ENCODE measurements around the gene ST14. TPM values are rescaled to one million over a fixed set of nuclear protein-coding genes. Genes with fewer than 3 reads are reported as not detected.

ST14 gene
- total and polyA plus RNA-seq, 3 donors from 2014 or later, result 0.55 to 5.8 (median 2.4) TPM

- no peak overlapping the region for H3K27ac ChIP-seq
- intact Hi-C loops (cut with DNase I; ENCODE audit: low total_unique reads), result loop anchor here (10.0 kb wide), 1 partner anchor 210 kb away; the partner anchor contains the start of gene ADAMTS8
- DNase-seq, result no peak
These were observed 55.4 kb downstream of the ST14 start for GRCh38 chr11:130214861-130215530.

GRCh38 chr11:130215531-130216220 is 56.1 kb downstream of the ST14 start:
- H3K4me3 ChIP-seq, result no peak overlapping the region
- peaks cover 21% of the 10 kb centered on the region for H3K4me1 ChIP-seq
- 45 to 49% methylated on average over 13 of the region's 13 CpGs for WGBS, 2 donors
- H3K27me3 ChIP-seq, result no peaks in the 10 kb centered on the region
- peak; percentile 14 for DNase-seq
- TF ChIP-seq POLR2A (IDR thresholded peaks at IDR 0.05), result no peak
- no peak for TF ChIP-seq CTCF (IDR thresholded peaks at IDR 0.05)
- intact Hi-C loops (cut with DNase I; ENCODE audit: low total_unique reads), result loop anchor here (10.0 kb wide), 1 partner anchor 209 kb away; the partner anchor contains the start of gene ADAMTS8
- H3K27ac ChIP-seq, result peak overlapping the region in 1 of 2 donors; percentile 54
- no peaks in the 10 kb centered on the region for H3K36me3 ChIP-seq (ENCODE audit: low read depth, missing control alignments)
- no peaks in the 10 kb centered on the region for H3K9me3 ChIP-seq

More at GRCh38 chr11:130214861-130215530, 55.4 kb downstream of the ST14 start:
- no peak overlapping the region for H3K4me3 ChIP-seq
- 84 to 88% methylated on average over 6 of the region's 6 CpGs for WGBS, 2 donors
- H3K9me3 ChIP-seq, result no peaks in the 10 kb centered on the region
- H3K27me3 ChIP-seq, result no peaks in the 10 kb centered on the region
- no peaks in the 10 kb centered on the region for H3K36me3 ChIP-seq (ENCODE audit: low read depth, missing control alignments)
- peaks cover 21% of the 10 kb centered on the region for H3K4me1 ChIP-seq
- no peak for TF ChIP-seq CTCF (IDR thresholded peaks at IDR 0.05)
- no peak for TF ChIP-seq POLR2A (IDR thresholded peaks at IDR 0.05)

- Histone ChIP-seq H3K36me3 (ENCODE audit: low read depth, missing control alignments) (no peaks in the 10 kb centered on the region), H3K27me3 (no peaks in the 10 kb centered on the region), H3K4me1 (peaks cover 21% of the 10 kb centered on the region), H3K4me3 (no peak overlapping the region), H3K27ac (peak overlapping the region in 1 of 2 donors; percentile 54), H3K9me3 (no peaks in the 10 kb centered on the region)
- intact Hi-C loops (cut with DNase I; ENCODE audit: low total_unique reads), result loop anchor here (10.0 kb wide), 1 partner anchor 209 kb away; the partner anchor contains the start of gene ADAMTS8
- WGBS, 2 donors, result 42 to 45% methylated on average over 4 of the region's 4 CpGs
- no peak for TF ChIP-seq CTCF (IDR thresholded peaks at IDR 0.05)
- DNase-seq, result no peak
These were observed 56.6 kb downstream of the ST14 start for GRCh38 chr11:130216221-130216550.

- H3K4me1 ChIP-seq, result peaks cover 21% of the 10 kb centered on the region
- peak overlapping the region in 1 of 2 donors; percentile 31 for H3K27ac ChIP-seq
- peak; percentile 11 for DNase-seq
- no peak overlapping the region for H3K4me3 ChIP-seq
- intact Hi-C loops (cut with DNase I; ENCODE audit: low total_unique reads), result loop anchor here (10.0 kb wide), 1 partner anchor 208 kb away; the partner anchor contains the start of gene ADAMTS8
- 63 to 70% methylated on average over 16 to 17 of the region's 17 CpGs for WGBS, 2 donors
- H3K36me3 ChIP-seq (ENCODE audit: low read depth, missing control alignments), result no peaks in the 10 kb centered on the region
- H3K9me3 ChIP-seq, result no peaks in the 10 kb centered on the region
- no peak for TF ChIP-seq CTCF (IDR thresholded peaks at IDR 0.05)
- no peak for TF ChIP-seq POLR2A (IDR thresholded peaks at IDR 0.05)
- no peaks in the 10 kb centered on the region for H3K27me3 ChIP-seq
These were observed 57.1 kb downstream of the ST14 start for GRCh38 chr11:130216591-130217132.
